Inflammatory macrophage (primary cell): ENCODE results near the gene NPEPL1.
"Not testable (repeated sequence)": the region's sequence is repeated elsewhere in the genome, so short reads cannot be mapped to it uniquely, and the experiment has no call there.

Experiments
- DNase-seq, 2 donors: peaks; one replicate each; pipeline ENCODE4 v3.0.0-alpha.2; 2020 to 2022

Gene NPEPL1

DNA sequence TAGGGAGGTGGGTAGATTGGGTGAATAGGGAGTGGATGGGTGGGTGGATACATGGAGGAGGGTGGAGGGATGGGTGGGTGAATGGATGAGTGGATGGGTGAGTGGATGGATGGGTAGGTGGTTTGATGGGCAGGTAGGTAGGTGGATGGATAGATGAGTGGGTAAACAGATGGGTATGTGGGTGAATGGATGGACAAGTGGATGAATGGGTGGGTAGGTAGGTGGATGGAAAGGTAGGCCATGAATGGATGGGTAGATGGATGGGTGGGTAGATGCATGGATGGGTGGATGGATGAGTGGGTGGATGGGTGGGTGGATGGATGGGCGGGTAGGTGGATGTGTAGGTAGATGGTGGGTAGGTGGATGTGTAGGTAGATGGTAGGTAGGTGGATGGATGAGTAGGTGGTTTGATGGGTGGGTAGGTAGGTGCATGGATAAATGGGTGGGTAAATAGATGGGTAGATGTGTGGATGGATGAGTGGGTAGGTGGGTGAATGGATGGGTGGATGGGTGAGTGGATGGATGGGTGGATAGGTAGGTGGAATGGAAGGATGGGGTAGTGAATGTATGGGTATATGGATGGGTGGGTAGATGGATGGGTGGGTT, 51.4 kb downstream of the NPEPL1 start:
- no peak for DNase-seq

DNA sequence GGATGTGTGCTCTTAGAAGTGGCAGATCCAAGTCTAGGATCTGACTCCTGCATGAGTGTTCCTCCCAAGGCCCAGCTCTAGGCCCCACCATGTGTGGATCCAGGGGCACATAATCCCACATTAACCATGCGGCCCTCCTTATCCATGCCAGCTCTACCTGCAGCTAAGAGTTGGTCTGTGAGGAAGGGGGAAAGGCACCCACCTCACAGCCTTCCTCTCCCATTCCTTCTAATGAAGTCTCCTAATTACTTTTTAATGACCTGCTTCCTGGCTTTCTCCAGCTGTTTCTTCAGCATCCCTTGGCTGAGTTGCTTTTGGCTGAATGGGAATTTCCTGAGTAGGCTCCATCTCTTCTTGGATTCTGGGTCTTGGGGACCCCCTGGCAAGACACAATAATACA, 52.2 kb downstream of the NPEPL1 start:
- no peak for DNase-seq

DNA sequence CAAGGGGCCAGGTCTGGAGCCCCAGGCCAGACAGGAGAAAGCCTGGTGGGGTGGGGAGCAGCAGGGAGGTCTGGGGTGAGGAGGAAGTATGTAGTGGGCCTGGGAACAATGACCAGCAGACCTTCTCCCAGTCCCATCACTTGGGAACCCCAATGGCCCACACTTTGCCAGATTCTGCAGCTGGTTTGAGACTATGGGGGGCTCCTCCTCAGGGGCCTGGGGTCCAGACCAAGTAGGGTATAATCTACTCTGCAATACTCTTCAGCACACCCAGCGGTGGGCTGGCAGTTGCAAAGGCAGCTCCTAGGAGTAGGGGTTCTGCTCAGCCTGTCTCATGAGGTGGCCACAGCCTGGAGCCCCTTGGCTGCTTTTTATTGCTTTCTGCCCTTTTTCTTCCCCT, 52.8 kb downstream of the NPEPL1 start:
- no peak for DNase-seq

DNA sequence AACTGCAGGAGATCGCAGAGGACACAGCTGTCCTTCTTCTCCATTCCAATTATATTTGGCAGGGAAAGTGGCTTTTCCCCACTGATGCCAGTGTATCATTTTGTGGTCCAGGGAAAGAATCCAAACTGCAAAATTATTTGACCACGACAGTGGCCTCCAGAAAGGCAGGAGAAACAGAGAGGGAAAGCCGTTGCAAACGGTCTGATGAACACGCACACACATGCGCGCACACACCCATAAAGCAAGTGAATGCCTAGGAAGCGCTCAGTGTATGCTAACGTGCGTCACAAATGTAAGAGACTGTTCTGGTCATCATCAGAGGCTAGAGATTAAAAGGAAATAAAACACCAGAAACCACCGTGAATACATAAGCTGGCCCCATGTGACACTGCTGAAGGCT, 54.0 kb downstream of the NPEPL1 start:
- DNase-seq = no peak

DNA sequence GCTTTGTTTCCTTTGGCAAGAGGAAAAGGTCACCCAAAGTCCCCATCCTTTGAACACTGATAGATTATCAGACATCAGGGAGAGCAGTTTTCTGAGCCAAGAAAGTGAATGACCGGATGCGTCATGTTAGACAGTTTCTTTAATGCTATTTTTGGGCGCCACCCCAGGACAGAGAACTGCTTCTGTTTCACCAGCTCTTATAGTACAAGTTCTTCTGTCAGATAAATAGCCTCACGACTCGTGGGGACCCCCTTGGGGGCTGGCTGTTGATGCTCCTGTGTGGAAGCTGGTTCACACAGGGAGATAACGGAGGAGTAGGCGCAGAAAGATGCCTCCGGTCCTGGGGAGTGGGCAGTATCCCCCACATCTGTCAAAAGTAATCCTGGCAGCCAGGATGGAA, 54.6 kb downstream of the NPEPL1 start:
- DNase-seq = no peak

DNA sequence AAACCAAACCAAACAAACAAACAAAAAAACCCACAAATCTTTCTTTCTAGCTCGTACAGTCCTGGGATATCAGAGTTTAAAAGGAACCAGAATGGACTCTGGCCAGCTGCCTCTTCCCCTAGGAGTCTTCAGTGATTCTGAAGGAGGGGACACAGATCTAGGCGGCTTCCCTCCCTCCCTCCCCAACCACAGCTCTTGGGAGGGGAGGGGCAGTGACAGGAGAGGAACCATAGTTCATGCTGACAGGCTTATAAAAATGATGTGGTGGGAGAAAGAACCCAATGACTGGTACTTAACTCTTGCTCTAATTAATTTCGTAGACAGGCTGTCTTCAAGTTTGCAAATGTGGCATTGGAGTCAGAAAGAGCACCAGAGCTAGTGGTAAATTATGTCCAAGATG, 56.0 kb downstream of the NPEPL1 start:
- DNase-seq = no peak

DNA sequence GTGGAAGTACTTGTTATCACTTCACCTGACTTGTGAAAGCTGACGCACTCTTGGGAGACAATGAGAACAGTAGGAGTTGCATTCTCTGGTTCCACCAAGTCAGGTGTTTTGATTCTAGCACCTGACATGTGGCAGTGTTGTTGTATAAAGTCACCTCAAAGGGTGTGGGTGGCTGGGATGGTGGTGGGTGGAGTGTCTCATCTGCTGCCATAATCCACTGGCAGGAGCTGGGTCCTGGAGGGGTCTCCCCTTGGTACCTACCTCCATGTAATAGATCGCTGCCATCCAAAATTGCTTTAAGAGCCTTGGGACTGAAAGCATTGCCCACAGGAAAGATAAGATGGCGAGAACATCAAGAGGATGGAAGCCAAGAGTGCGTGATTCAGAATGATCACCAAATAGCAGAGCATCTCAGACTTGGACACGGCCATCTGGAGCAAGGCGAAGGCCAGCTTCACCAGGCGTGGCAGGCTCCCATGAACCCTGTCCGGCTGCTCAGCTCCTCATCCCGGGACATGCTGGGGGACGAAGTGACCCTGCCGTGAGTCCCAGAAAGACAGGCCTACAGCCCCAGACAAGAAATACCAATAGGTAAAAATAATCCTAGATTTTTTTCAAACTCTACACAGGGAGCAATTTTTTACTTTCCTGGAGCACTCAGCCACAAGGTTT, 56.6 kb downstream of the NPEPL1 start:
- no peak for DNase-seq

DNA sequence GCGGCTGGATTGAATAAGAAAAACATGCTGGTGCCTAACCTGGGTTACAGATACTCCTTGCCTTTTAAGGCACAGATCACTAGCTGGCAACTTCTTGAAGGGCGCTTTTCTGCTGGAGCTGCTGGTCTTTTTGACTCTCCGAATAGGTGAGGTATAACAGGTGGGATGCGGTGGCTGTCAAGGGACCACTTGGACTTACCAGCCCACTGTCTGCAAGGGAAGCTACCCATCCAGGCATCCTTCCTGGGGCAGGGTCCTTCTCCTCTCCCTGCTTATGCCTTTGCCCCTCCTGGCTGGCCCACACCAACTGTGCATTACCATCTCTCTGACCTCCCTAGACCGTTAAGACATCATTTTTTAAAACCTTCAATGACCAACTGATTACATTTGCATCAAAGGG, 57.4 kb downstream of the NPEPL1 start:
- DNase-seq = no peak

DNA sequence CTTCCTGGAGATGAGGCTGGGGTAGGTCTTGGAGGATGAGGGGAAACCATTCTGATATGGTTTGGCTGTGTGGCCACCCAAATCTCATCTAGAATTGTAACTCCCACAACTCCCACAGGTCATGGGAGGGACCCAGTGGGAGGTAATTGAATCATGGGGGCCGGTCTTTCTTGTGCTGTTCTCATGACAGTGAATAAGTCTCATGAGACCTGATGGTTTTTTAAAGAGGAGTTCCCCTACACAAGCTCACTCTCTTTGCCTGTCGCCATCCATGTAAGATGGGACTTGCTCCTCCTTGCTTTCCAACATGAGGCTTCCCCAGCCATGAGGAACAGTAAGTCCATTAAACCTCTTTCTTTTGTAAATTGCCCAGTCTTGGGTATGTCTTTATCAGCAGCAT, 58.1 kb downstream of the NPEPL1 start:
- peak; percentile 47 to 72 for DNase-seq

DNA sequence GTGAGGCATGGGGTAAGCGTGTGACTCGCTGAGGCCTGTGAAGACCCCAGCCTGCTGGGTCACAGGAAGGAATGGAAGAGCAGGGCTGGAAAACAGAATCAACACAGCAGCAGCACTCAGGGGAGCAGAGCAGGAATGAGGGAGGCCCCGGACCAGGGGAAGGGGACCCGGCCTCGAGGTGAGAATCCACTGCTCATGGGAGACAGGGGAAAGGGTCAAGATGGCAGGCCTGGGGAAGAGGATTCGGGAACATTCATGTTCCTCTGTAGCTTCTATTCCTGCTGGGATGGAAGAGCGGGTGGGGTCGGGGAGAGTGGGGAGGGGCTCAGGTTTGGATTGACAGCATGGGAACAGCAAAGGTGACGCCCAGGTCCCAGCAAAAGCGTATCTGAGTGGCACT, 59.4 kb downstream of the NPEPL1 start:
- DNase-seq = no peak

DNA sequence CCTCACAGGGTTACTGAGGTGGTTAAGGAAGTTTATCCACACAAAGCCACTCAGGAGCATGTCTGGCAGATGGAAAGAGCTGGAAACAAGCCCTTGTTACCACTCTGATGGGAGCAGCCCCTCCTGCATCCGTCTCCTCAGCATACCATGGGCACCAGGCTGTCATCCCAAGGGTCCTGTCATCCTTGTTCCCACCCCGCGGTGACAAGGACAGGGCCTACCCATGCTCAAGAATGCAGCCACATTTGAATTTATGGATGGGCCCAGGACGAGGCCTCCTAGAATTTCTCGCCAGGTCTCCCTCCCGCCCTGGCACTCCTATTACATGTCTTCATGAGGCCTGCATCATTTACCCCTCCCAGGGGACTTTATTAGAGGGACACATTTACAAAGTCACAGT, 60.0 kb downstream of the NPEPL1 start:
- no peak for DNase-seq

DNA sequence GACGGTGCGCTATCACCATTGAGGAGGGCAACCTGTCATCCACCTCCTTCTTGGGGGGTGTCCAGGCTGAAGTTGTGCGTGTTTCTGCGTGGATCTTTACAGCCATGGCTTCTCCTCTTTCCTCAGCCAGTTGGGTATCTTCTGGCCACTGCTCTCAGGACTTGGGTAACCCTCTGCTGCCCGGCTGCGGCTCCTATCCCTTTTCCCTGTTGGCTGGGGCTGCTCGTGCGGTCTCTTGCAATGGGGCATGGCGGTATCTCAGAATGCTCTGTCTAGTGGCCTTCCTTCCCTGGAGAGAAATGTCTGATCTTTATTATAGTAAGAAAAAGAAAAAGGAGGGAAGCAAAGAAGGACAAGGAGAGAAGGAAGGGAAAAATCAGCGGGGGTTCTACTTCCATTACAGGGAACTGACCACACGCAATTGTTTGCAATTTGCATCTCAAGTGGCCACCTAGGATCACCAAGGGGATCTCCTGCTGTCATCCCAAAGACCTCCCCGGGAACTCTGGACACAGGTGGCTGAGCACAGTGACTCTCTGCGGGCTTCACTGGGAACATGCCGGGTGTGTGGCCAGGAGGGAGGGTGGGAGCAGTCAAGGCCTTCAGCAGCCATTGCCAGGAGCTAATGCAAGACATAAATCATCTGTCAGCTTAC, 60.8 kb downstream of the NPEPL1 start:
- DNase-seq = no peak

DNA sequence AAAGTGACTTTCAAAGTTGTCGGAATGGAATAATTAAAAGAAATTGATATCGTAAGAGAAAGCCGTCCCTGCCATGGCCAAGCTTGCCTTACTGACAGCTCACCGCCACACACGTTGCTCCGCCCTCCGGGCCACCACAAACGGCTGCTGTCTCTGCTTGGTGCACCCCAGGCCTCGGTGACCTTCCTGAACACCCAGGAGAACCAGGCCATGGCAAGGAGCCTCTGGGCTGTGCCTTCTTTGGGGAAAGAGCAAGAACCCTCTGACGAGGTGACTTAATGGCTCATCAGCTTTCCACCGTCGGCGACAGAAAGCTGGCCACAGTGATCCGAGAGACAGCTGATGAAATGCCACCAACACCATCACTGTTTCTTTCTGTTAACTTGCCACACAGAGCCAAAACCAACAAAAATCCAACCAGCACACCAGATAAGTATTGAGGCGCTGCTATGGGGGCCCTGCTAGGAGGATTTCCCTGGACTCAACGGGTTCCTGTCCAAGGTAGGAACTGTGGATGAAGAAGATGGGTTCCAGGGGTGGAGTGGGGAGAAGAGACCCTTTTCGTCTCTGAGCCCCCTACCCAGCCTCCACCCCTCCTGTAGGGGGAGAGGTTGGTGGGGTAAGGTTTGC, 61.4 kb downstream of the NPEPL1 start:
- DNase-seq = no peak

DNA sequence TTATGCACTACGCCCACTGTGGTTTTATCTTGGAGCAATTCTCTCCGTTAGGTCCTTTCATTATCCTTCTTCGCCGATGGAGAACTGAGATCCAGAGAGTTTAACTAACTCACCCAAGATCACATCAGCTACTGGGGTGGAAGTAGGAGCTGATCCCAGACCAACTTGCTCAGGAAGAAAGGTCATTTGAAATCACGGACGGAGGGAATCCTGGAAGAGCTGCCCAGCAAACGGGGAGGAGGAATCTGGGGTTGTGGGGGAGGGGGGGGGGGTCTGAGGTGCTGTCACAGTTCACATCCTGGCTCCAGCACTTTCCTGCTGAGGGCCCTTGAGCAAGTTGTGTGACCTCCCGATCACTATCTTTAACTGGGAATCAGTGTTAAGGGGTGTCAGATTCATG, 62.0 kb downstream of the NPEPL1 start:
- DNase-seq = no peak

DNA sequence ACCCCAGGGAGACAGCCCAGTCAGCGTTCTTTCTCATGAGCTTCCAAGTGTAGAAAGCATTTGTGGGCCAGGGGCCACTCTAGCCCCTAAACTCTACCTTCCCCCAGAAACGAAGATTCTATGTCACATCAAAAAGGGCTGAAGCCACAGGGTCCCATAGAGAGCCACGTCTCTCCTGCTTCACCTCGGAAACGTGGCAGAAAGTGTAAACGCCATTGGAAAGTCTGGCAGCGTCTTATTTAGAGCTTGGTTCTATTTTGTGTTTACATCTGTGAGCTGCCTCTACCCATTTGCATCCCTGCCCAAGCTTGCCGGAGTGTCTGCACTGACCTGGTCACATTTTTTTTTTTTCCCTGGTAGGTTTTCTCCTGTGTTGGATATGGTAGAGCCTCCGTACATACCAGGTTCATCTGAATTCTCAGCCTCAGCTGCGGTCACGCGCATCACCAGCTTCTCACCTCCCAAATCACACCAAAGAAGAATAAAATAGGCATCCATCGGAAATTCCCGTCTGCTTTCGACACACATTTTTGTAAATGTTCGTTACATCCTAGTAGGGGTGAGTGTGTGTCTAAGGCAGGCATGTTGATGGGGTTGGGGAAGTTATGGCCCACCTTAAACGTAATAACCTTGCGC, 62.6 kb downstream of the NPEPL1 start:
- DNase-seq = no peak

DNA sequence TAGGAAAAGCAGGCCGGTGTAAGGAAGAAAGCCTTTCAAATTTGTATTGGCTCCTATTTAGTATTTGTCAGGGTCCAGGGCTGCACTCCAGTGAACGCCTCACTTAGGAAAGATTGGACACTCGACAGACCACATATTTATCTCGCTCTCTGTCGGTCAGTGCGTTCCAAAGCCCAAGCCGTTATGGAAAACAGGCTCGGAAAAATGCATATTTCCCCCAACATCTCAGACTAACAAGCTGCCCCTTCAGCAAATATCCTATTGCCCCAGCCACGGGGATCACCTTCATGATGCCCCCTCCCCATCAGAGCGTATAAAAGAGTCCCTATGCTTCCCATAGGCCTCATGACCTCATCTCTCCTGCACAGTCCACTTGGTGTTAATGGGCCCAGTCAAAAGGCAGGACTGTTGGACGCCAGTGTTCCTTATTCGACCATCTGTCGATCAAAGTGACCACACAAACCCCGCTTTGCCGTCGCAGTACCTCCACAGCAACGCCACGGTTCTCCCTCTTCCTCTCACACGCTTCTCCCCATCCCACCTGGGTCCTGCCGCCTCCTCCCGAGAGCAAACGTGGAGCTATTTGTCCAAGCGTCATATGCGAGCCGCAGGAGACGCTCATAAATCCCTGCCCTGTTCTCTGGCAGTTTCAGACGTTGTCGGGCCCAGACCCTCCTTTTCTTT, 63.3 kb downstream of the NPEPL1 start:
- DNase-seq = no peak

DNA sequence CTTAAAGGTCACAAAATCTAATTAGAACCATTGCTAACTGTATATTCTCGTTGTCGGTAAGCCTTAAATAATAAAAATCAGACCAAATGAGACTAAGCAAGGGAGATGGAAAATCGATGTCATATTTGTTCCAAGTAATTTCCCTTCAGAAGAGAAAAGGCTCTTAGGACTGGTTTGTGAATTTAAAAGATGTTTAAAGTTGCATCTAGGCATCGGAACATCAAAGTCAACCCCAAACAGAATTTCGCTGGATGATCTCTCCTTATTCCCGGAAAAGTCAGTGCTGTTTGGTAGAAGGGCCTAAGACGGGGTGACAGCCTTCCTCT, 63.8 kb downstream of the NPEPL1 start:
- no peak for DNase-seq

DNA sequence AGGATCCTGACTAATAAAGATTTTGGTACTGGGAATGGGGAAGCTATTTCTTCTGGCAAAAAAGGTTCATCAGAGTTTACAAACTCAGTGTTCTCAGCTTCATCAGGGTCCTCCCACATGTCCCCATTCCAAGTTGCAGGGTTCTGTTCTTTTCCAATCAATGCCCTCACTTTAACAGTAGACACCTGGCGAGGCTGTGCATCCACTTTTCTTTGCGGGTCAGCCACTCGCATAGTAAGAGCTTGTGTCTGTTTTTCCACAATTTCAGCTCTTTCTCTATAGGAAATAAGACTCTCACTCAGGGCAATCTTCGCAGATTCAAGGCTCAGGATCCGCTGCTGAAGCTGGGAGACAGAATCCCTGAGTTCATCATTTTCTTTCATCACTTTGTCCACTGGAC, 65.0 kb downstream of the NPEPL1 start:
- DNase-seq = not testable (repeated sequence)

DNA sequence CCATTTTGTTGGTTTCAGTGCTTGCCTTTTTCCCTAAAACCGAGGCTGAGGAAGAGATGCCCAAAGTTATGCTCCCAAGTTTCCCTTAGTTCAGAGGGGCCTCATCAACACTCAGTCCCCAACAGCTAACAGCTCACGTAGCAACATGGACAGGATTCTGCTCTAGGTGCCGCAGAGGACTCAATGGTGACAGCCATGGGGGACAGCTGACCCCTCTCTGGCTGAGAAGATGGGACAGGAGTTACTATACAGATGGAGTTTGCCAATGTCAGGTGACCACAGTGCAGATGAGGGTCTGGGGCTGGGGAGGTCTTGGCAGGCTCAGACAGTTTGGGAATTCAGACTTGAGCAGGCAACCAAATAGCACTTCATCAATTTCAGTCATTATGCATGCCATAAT, 67.3 kb downstream of the NPEPL1 start:
- no peak for DNase-seq

DNA sequence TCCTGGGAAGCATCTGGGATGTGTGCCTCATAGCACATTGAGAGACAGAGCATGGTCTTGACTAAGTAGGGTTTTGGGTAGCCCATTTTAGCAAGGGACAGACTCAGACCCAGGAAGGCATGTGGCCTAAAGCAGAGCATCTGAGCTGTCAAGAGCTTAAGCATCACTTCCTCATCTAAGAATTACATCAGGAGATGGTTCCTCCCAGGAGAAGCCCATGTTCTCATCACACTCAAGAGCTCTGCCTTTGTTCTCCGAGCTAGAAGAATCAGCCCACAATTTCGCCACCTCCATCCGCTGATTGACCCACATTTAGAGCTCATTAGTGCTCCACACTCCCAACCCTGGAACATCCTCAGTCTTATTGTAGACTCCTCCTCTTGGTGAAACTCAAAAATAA, 68.3 kb downstream of the NPEPL1 start:
- DNase-seq = peak; percentile 66 to 68

DNA sequence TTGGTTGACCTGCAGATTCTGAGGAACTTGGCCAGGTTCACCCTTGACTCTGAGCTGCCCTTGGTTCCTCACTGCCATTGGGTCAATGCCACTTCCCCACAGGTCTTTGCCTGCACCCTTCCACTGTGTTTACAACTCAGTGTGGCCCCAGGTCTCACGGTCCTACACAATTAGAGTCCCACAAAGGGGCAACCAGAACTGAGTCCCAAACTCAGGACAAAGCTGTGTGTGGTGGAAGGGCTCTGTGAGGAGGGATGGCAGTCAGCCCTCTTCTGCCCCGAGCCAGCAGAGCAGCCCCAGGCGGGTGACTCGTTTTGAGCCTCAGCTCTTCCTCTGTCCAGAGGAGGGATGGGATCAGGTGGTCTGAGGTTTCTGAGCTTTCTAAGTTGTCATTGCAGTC, 69.5 kb downstream of the NPEPL1 start:
- no peak for DNase-seq

DNA sequence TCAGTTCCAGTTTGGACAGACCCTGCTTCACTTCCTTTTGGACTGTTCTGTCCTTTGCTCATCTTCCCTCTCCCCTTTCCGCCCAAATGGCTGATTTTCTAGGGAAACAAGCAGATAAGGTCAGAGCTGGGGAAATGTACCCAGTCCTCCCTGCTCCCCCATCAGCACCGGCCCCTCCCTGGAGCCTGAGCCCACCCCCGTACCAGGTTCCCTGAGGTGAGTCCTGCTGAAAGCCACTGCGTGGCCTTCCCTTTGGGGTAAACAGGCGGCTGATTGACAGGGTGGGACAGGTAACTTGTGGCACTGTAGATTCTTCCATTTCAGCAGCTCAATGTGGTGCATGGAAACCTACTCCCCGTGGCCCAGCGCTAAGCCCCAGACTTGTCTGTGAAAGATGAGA, 70.5 kb downstream of the NPEPL1 start:
- DNase-seq = no peak
